IMR-90 (cell line): ENCODE data around the gene RIPK3.

ENCODE experiments used
- CTCF ChIP-seq: conservative IDR thresholded peaks from 2 replicates; pipeline ENCODE4 v1.5.1; 2012; ENCODE audit warnings: mild to moderate bottlenecking, low read depth, low read length, improper control_type of control experiment
- ELK1 ChIP-seq: fragments of 150-350 bp; IDR thresholded peaks from 2 replicates; pipeline ENCODE4 v1.6.1; 2016; ENCODE audit warnings: low read depth, mild to moderate bottlenecking, low read length, moderate library complexity, borderline replicate concordance
- MXI1 ChIP-seq: IDR thresholded peaks from 2 replicates; pipeline ENCODE4 v1.6.1; 2012; ENCODE audit warnings: low read depth, mild to moderate bottlenecking, low read length, moderate library complexity, borderline replicate concordance
- POLR2A ChIP-seq: IDR thresholded peaks from 2 replicates; pipeline ENCODE4 v1.6.1; 2012; ENCODE audit warnings: mild to moderate bottlenecking, low read depth, low read length
- RAD21 ChIP-seq: IDR thresholded peaks from 2 replicates; pipeline ENCODE4 v1.6.1; 2012; ENCODE audit warnings: low read length, improper control_type of control experiment
- RCOR1 ChIP-seq: IDR thresholded peaks from 2 replicates; pipeline ENCODE4 v1.6.1; 2012; ENCODE audit warnings: mild to moderate bottlenecking, low read length, improper control_type of control experiment; ENCODE audit not compliant: insufficient replicate concordance
- USF2 ChIP-seq: fragments of 150-350 bp; IDR thresholded peaks from 2 replicates; pipeline ENCODE4 v1.6.1; 2017; ENCODE audit warnings: mild to moderate bottlenecking, antibody characterized with exemption, low read length, low read depth

GRCh38 chr14:24289649-24290280, 50.0 kb downstream of the RIPK3 start:
- TF ChIP-seq CTCF (no peak), POLR2A (no peak), RAD21 (no peak), RCOR1 (no peak), MXI1 (no peak), USF2 (no peak), ELK1 (no peak)
